RCC 7860 (cell line): ENCODE measurements around the gene ARAP2.

Experiments used
- DNase-seq: peaks from one replicate; pipeline ENCODE4 v3.0.0-alpha.2; 2015; ENCODE audit warnings: low spot score
- FAIRE-seq: peaks from 2 replicates; lab custom pipeline; 2012; peaks lifted over from hg19 to GRCh38; lab: Jason Lieb, UNC

ARAP2 gene

GRCh38 chr4:36054694-36055422 lies 189.5 kb downstream of the ARAP2 start:
- FAIRE-seq (no peak), DNase-seq (no peak)

- no peak for FAIRE-seq
- no peak for DNase-seq
Measured at GRCh38 chr4:36053930-36054329, 190.4 kb downstream of the ARAP2 start.

- FAIRE-seq (no peak), DNase-seq (no peak)
Measured at GRCh38 chr4:36051634-36052033, 192.7 kb downstream of the ARAP2 start.

GRCh38 chr4:36046026-36046425 lies 198.3 kb downstream of the ARAP2 start:
- FAIRE-seq (no peak), DNase-seq (no peak)

GRCh38 chr4:36043901-36044300 lies 200.4 kb downstream of the ARAP2 start:
- no peak for DNase-seq
- FAIRE-seq: no peak

- DNase-seq (no peak), FAIRE-seq (no peak)
Measured at GRCh38 chr4:36043241-36043640, 201.1 kb downstream of the ARAP2 start.

GRCh38 chr4:36042122-36042970 lies 202.0 kb downstream of the ARAP2 start:
- no peak for DNase-seq
- no peak for FAIRE-seq

- no peak for DNase-seq
- FAIRE-seq: no peak
Measured at GRCh38 chr4:36041340-36041739, 203.0 kb downstream of the ARAP2 start.

GRCh38 chr4:36039026-36039425 lies 205.3 kb downstream of the ARAP2 start:
- no peak for DNase-seq
- FAIRE-seq: no peak

GRCh38 chr4:36038491-36038890 lies 205.8 kb downstream of the ARAP2 start:
- no peak for FAIRE-seq
- DNase-seq: no peak

- DNase-seq: no peak
- no peak for FAIRE-seq
Measured at GRCh38 chr4:36037127-36037526, 207.2 kb downstream of the ARAP2 start.

- FAIRE-seq: no peak
- no peak for DNase-seq
Measured at GRCh38 chr4:36029951-36030350, 214.4 kb downstream of the ARAP2 start.

GRCh38 chr4:36027203-36027602 lies 217.1 kb downstream of the ARAP2 start:
- FAIRE-seq: no peak
- no peak for DNase-seq

- DNase-seq (no peak), FAIRE-seq (no peak)
Measured at GRCh38 chr4:36026348-36026880, 217.9 kb downstream of the ARAP2 start.

- no peak for FAIRE-seq
- DNase-seq: no peak
Measured at GRCh38 chr4:36024901-36025660, 219.2 kb downstream of the ARAP2 start.

GRCh38 chr4:36020351-36020750 lies 224.0 kb downstream of the ARAP2 start:
- no peak for DNase-seq
- FAIRE-seq: no peak
